ENCODE measurements around the gene CLPTM1. TPM values are rescaled to one million over a fixed set of nuclear protein-coding genes. Genes with fewer than 3 reads are reported as not detected.

Gene CLPTM1
- total RNA-seq, 2 donors from 2014 or later: 82.7 to 94.4 TPM

- H3K27ac Mint-ChIP-seq: no peak overlapping the region
- no peak overlapping the region for H3K9ac ChIP-seq (ENCODE audit: extremely low read depth, low read length, poor library complexity, severe bottlenecking)
- H3K36me3 Mint-ChIP-seq (ENCODE audit: low read depth): peaks cover 38% of the 10 kb centered on the region
- 89 to 100% methylated on average over 1 to 2 of the region's 2 CpGs for WGBS, 2 experiments (ENCODE audit: insufficient coverage in 1 of 2, insufficient read length in 1 of 2)
- peaks cover 15% of the 10 kb centered on the region for H3K36me3 ChIP-seq (ENCODE audit: control insufficient read depth, insufficient read depth, low read length)
- H3K27me3 ChIP-seq (ENCODE audit: control insufficient read depth, insufficient read depth, low read length, poor library complexity, severe bottlenecking): no peaks in the 10 kb centered on the region
- H3K4me1 ChIP-seq (ENCODE audit: control insufficient read depth, insufficient read depth, low read length): no peaks in the 10 kb centered on the region
- H3K4me3 Mint-ChIP-seq: no peak overlapping the region
- H3K4me3 ChIP-seq (ENCODE audit: low read length): no peak overlapping the region
- no peaks in the 10 kb centered on the region for H3K27me3 Mint-ChIP-seq (ENCODE audit: insufficient read depth)
- no peak for TF ChIP-seq CTCF (conservative IDR thresholded peaks at IDR 0.05)
- H3K27ac ChIP-seq (ENCODE audit: low read depth, low read length): no peak overlapping the region
- H3K4me1 Mint-ChIP-seq: no peaks in the 10 kb centered on the region
- H3K9me3 Mint-ChIP-seq: no peaks in the 10 kb centered on the region
- peaks cover 6% of the 10 kb centered on the region for H3K9me3 ChIP-seq (ENCODE audit: control insufficient read depth, low read length)
- DNase-seq: no peak
Measured at GRCh38 chr19:45027371-45027770, 72.2 kb downstream of the CLPTM1 start.

GRCh38 chr19:45030825-45031224 is 75.6 kb downstream of the CLPTM1 start:
- no peak for DNase-seq
- 87 to 96% methylated on average over 6 of the region's 6 CpGs for WGBS, 2 experiments (ENCODE audit: insufficient coverage in 1 of 2, insufficient read length in 1 of 2)
- Histone ChIP-seq H3K27me3 (ENCODE audit: control insufficient read depth, insufficient read depth, low read length, poor library complexity, severe bottlenecking) (no peaks in the 10 kb centered on the region), H3K27ac (ENCODE audit: low read depth, low read length) (no peak overlapping the region), H3K4me1 (ENCODE audit: control insufficient read depth, insufficient read depth, low read length) (no peaks in the 10 kb centered on the region), H3K9ac (ENCODE audit: extremely low read depth, low read length, poor library complexity, severe bottlenecking) (no peak overlapping the region), H3K4me3 (ENCODE audit: low read length) (no peak overlapping the region), H3K9me3 (ENCODE audit: control insufficient read depth, low read length) (peaks cover 6% of the 10 kb centered on the region), H3K36me3 (ENCODE audit: control insufficient read depth, insufficient read depth, low read length) (peaks cover 33% of the 10 kb centered on the region)
- no peaks in the 10 kb centered on the region for H3K9me3 Mint-ChIP-seq
- H3K27ac Mint-ChIP-seq: no peak overlapping the region
- no peak overlapping the region for H3K4me3 Mint-ChIP-seq
- no peak for TF ChIP-seq CTCF (conservative IDR thresholded peaks at IDR 0.05)
- no peaks in the 10 kb centered on the region for H3K4me1 Mint-ChIP-seq
- no peaks in the 10 kb centered on the region for H3K27me3 Mint-ChIP-seq (ENCODE audit: insufficient read depth)
- H3K36me3 Mint-ChIP-seq (ENCODE audit: low read depth): peaks cover 53% of the 10 kb centered on the region

GRCh38 chr19:45032421-45032820 is 77.2 kb downstream of the CLPTM1 start:
- Mint-ChIP-seq H3K4me1 (no peaks in the 10 kb centered on the region), H3K4me3 (no peak overlapping the region), H3K36me3 (ENCODE audit: low read depth) (peaks cover 48% of the 10 kb centered on the region), H3K9me3 (no peaks in the 10 kb centered on the region), H3K27me3 (ENCODE audit: insufficient read depth) (no peaks in the 10 kb centered on the region), H3K27ac (no peak overlapping the region)
- peaks cover 6% of the 10 kb centered on the region for H3K9me3 ChIP-seq (ENCODE audit: control insufficient read depth, low read length)
- peaks cover 36% of the 10 kb centered on the region for H3K36me3 ChIP-seq (ENCODE audit: control insufficient read depth, insufficient read depth, low read length)
- TF ChIP-seq CTCF (conservative IDR thresholded peaks at IDR 0.05): no peak
- H3K4me3 ChIP-seq (ENCODE audit: low read length): no peak overlapping the region
- H3K4me1 ChIP-seq (ENCODE audit: control insufficient read depth, insufficient read depth, low read length): no peaks in the 10 kb centered on the region
- no peaks in the 10 kb centered on the region for H3K27me3 ChIP-seq (ENCODE audit: control insufficient read depth, insufficient read depth, low read length, poor library complexity, severe bottlenecking)
- DNase-seq: no peak
- H3K27ac ChIP-seq (ENCODE audit: low read depth, low read length): no peak overlapping the region
- no peak overlapping the region for H3K9ac ChIP-seq (ENCODE audit: extremely low read depth, low read length, poor library complexity, severe bottlenecking)
- WGBS, 2 experiments (ENCODE audit: insufficient coverage in 1 of 2, insufficient read length in 1 of 2): 85 to 93% methylated on average over 14 to 18 of the region's 18 CpGs

Measured in endodermal cell (in vitro differentiated cells).